H9 (cell line): ENCODE results near the gene MSRB2. TPM values are rescaled to one million over a fixed set of nuclear protein-coding genes. Genes with fewer than 3 reads are reported as not detected.
A peak's percentile ranks its signal among the peaks of the same experiment; 100 is the strongest.

ENCODE experiments used
- DNase-seq: peaks from one replicate; pipeline ENCODE4 v3.0.0-alpha.2; 2017
- H2AFZ ChIP-seq: one replicate; pipeline ENCODE4 v1.6.1; 2013; ENCODE audit warnings: mild to moderate bottlenecking, low read length, control low read depth, moderate library complexity
- H2AK5ac ChIP-seq: 2 replicates; pipeline ENCODE4 v1.6.1; 2013; ENCODE audit warnings: low read length, control low read depth, mixed read lengths; ENCODE audit not compliant: insufficient read length
- H2BK120ac ChIP-seq: one replicate; pipeline ENCODE4 v1.6.1; 2013; ENCODE audit warnings: low read depth, mild to moderate bottlenecking, low read length, control low read depth, inconsistent platforms; ENCODE audit not compliant: poor library complexity, severe bottlenecking
- H2BK12ac ChIP-seq: 2 replicates; pipeline ENCODE4 v1.6.1; 2013; ENCODE audit warnings: low read length, control low read depth, mixed read lengths, low read depth; ENCODE audit not compliant: insufficient read length
- H2BK15ac ChIP-seq: 2 replicates; pipeline ENCODE4 v1.6.1; 2013; ENCODE audit warnings: low read depth, low read length, control low read depth
- H2BK20ac ChIP-seq: one replicate; pipeline ENCODE4 v1.6.1; 2013; ENCODE audit warnings: low read depth, mild to moderate bottlenecking, low read length, control low read depth, inconsistent platforms; ENCODE audit not compliant: poor library complexity, severe bottlenecking
- H2BK5ac ChIP-seq: 2 replicates; pipeline ENCODE4 v1.6.1; 2013; ENCODE audit warnings: low read length, control low read depth, mixed read lengths; ENCODE audit not compliant: insufficient read length
- H3K14ac ChIP-seq: 2 replicates; pipeline ENCODE4 v1.6.1; 2013; ENCODE audit warnings: low read length, control low read depth; ENCODE audit not compliant: insufficient read depth
- H3K18ac ChIP-seq: 2 replicates; pipeline ENCODE4 v1.6.1; 2013; ENCODE audit warnings: low read depth, mild to moderate bottlenecking, mixed read lengths, low read length, control low read depth; ENCODE audit not compliant: insufficient read length
- H3K23ac ChIP-seq: 2 replicates; pipeline ENCODE4 v1.6.1; 2013; ENCODE audit warnings: low read length, control low read depth, mixed read lengths, low read depth; ENCODE audit not compliant: insufficient read length
- H3K23me2 ChIP-seq: 2 replicates; pipeline ENCODE4 v1.6.1; 2013; ENCODE audit warnings: low read depth, mild to moderate bottlenecking, mixed read lengths, low read length, control low read depth; ENCODE audit not compliant: insufficient read length, poor library complexity, severe bottlenecking
- H3K27ac ChIP-seq: 2 replicates; pipeline ENCODE4 v1.5.1; 2013; ENCODE audit warnings: low read length, control low read depth, mixed read lengths, low read depth; ENCODE audit not compliant: insufficient read length
- H3K27me3 ChIP-seq: 2 replicates; pipeline ENCODE4 v1.6.1; 2013; ENCODE audit warnings: low read length, control low read depth, inconsistent platforms; ENCODE audit not compliant: insufficient read depth
- H3K4ac ChIP-seq: 2 replicates; pipeline ENCODE4 v1.6.1; 2013; ENCODE audit warnings: low read depth, mild to moderate bottlenecking, control low read depth, inconsistent platforms, low read length, moderate library complexity
- H3K4me1 ChIP-seq: 2 replicates; pipeline ENCODE4 v1.6.1; 2013; ENCODE audit warnings: low read length, control low read depth, inconsistent platforms; ENCODE audit not compliant: insufficient read depth
- H3K4me2 ChIP-seq: 2 replicates; pipeline ENCODE4 v1.6.1; 2013; ENCODE audit warnings: low read length, control low read depth, mixed read lengths; ENCODE audit not compliant: insufficient read length, insufficient read depth
- H3K56ac ChIP-seq: 2 replicates; pipeline ENCODE4 v1.6.1; 2013; ENCODE audit warnings: low read depth, mild to moderate bottlenecking, mixed read lengths, low read length, control low read depth; ENCODE audit not compliant: insufficient read length
- H3K79me1 ChIP-seq: 2 replicates; pipeline ENCODE4 v1.6.1; 2013; ENCODE audit warnings: low read depth, mild to moderate bottlenecking, moderate library complexity, low read length, control low read depth, inconsistent platforms; ENCODE audit not compliant: insufficient read depth, poor library complexity, severe bottlenecking
- H3K79me2 ChIP-seq: 2 replicates; pipeline ENCODE4 v1.6.1; 2013; ENCODE audit warnings: low read length, control low read depth, inconsistent platforms; ENCODE audit not compliant: insufficient read depth
- H3K9ac ChIP-seq: 2 replicates; pipeline ENCODE4 v1.6.1; 2013; ENCODE audit warnings: low read length, control low read depth, mixed read lengths; ENCODE audit not compliant: insufficient read length; ENCODE audit errors: extremely low read depth
- H3K9me3 ChIP-seq: one replicate; pipeline ENCODE4 v1.6.1; 2013; ENCODE audit warnings: low read depth, low read length, inconsistent platforms; ENCODE audit not compliant: control insufficient read depth
- H3T11ph ChIP-seq: one replicate; pipeline ENCODE4 v1.6.1; 2013; ENCODE audit warnings: mild to moderate bottlenecking, low read length, control low read depth, inconsistent platforms
- H4K20me1 ChIP-seq: one replicate; pipeline ENCODE4 v1.6.1; 2013; ENCODE audit not compliant: control insufficient read depth, insufficient read length, insufficient read depth
- H4K5ac ChIP-seq: 2 replicates; pipeline ENCODE4 v1.6.1; 2013; ENCODE audit warnings: low read depth, mild to moderate bottlenecking, mixed read lengths, low read length, control low read depth; ENCODE audit not compliant: insufficient read length
- H4K8ac ChIP-seq: replicated peaks from 2 replicates; pipeline ENCODE4 v1.6.1; 2013; ENCODE audit warnings: low read length, control low read depth, mixed read lengths, low read depth; ENCODE audit not compliant: insufficient read length
- H4K91ac ChIP-seq: 2 replicates; pipeline ENCODE4 v1.6.1; 2013; ENCODE audit warnings: low read depth, mild to moderate bottlenecking, moderate library complexity, mixed read lengths, low read length, control low read depth; ENCODE audit not compliant: insufficient read length
- H3K27ac Mint-ChIP-seq, 3 experiments: 2 replicates in 2 of 3; 3 replicates in 1 of 3; pipeline ENCODE4 v1.8.0; 2020 to 2021; ENCODE audit warnings: mixed read lengths in 3 of 3, mild to moderate bottlenecking in 1 of 3, moderate library complexity in 1 of 3
- H3K27me3 Mint-ChIP-seq: 2 replicates; pipeline ENCODE4 v1.8.0; 2021; ENCODE audit warnings: low read depth, mild to moderate bottlenecking, moderate library complexity, mixed read lengths
- H3K36me3 Mint-ChIP-seq, 3 experiments: 2 replicates in 2 of 3; 3 replicates in 1 of 3; pipeline ENCODE4 v1.8.0; 2020 to 2021; ENCODE audit warnings: low read depth in 3 of 3, mixed read lengths in 3 of 3; ENCODE audit not compliant: insufficient read depth in 1 of 3
- H3K4me1 Mint-ChIP-seq, 2 experiments: 2 replicates each; pipeline ENCODE4 v1.8.0; 2020; ENCODE audit warnings: mixed read lengths in 2 of 2
- H3K4me3 Mint-ChIP-seq, 2 experiments: 2 replicates in 1 of 2; 3 replicates in 1 of 2; pipeline ENCODE4 v1.8.0; 2020 to 2021; ENCODE audit warnings: mild to moderate bottlenecking in 2 of 2, mixed read lengths in 2 of 2, moderate library complexity in 1 of 2
- H3K9me3 Mint-ChIP-seq, 2 experiments: 2 replicates in 1 of 2; 3 replicates in 1 of 2; pipeline ENCODE4 v1.8.0; 2020; ENCODE audit warnings: mild to moderate bottlenecking in 2 of 2, mixed read lengths in 2 of 2, moderate library complexity in 1 of 2
- WGBS: extraction: QIAGEN DNeasy Blood & Tissue Kit; methylation state at CpG from one replicate; pipeline ENCODE4 v1.1.7; 2013; ENCODE audit warnings: missing lambda C conversion rate, low lambda C conversion rate, mixed read lengths; ENCODE audit not compliant: insufficient read length; ENCODE audit errors: extremely low coverage; 5-methylcytosine and 5-hydroxymethylcytosine counted together
- total RNA-seq: library from RNA; stranded (reverse); gene quantifications from 2 replicates; pipeline ENCODE4 v1.2.1, GENCODE V29; 2021
- TF ChIP-seq, protein P1 (sequence below): fragments of 200-600 bp; sonication (generic); conservative IDR thresholded peaks from 3 replicates; pipeline ENCODE4 v1.8.0; 2021; ENCODE audit warnings: antibody characterized with exemption, mild to moderate bottlenecking

MSRB2 gene
- total RNA-seq, 1 experiment from 2014 or later: 18.0 TPM

DNA sequence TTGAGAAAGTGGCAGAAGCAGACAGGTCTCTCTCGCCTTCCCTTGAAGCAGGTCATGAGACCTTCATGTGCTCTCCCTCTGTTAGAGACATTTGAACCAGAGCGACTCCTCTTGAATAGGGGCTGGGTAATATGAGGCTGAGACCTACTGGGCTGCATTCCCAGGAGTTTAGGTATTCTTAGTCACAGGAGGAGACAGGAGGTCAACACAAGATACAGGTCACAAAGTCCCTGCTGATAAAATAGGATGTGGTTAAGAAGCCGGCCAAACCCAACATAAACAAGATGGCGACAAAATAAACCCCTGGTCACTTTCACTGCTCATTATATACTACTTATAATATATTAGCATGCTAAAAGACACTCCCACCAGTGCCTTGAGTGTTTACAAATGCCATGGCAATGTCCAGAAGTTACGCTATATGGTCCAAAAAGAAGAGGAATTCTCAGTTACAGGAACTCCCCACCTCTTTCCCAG is 43.5 kb upstream of the MSRB2 start:
- no CpG with 5 or more reads among the region's 5 CpGs for WGBS
- no peak overlapping the region for H3K4me3 Mint-ChIP-seq
- peak overlapping the region in 1 of 3 experiments; percentile 78; a peak in 1 of 7 replicates for H3K27ac Mint-ChIP-seq

More for the DNA sequence above, 43.5 kb upstream of the MSRB2 start:
- Histone ChIP-seq H4K8ac (no peak overlapping the region), H3K4me2 (no peak overlapping the region), H3K4ac (no peak overlapping the region), H3K56ac (no peak overlapping the region), H3T11ph (no peak overlapping the region), H3K4me1 (peaks cover 13% of the 10 kb centered on the region), H3K27me3 (no peaks in the 10 kb centered on the region), H4K5ac (no peak overlapping the region), H2AK5ac (no peak overlapping the region), H3K9me3 (no peaks in the 10 kb centered on the region), H2BK5ac (no peak overlapping the region), H2AFZ (no peak overlapping the region), H2BK20ac (no peak overlapping the region), H4K20me1 (no peaks in the 10 kb centered on the region), H3K23me2 (no peaks in the 10 kb centered on the region), H3K9ac (no peak overlapping the region), H3K18ac (no peak overlapping the region), H2BK15ac (no peak overlapping the region), H2BK12ac (no peak overlapping the region), H3K79me2 (no peaks in the 10 kb centered on the region), H3K14ac (no peak overlapping the region), H3K27ac (no peak overlapping the region), H4K91ac (no peak overlapping the region), H3K23ac (no peak overlapping the region), H2BK120ac (no peak overlapping the region), H3K79me1 (no peaks in the 10 kb centered on the region)
- TF ChIP-seq, protein P1, sequence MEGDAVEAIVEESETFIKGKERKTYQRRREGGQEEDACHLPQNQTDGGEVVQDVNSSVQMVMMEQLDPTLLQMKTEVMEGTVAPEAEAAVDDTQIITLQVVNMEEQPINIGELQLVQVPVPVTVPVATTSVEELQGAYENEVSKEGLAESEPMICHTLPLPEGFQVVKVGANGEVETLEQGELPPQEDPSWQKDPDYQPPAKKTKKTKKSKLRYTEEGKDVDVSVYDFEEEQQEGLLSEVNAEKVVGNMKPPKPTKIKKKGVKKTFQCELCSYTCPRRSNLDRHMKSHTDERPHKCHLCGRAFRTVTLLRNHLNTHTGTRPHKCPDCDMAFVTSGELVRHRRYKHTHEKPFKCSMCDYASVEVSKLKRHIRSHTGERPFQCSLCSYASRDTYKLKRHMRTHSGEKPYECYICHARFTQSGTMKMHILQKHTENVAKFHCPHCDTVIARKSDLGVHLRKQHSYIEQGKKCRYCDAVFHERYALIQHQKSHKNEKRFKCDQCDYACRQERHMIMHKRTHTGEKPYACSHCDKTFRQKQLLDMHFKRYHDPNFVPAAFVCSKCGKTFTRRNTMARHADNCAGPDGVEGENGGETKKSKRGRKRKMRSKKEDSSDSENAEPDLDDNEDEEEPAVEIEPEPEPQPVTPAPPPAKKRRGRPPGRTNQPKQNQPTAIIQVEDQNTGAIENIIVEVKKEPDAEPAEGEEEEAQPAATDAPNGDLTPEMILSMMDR: no peak
- DNase-seq: no peak
- Mint-ChIP-seq H3K27me3 (no peaks in the 10 kb centered on the region; the same call in 1 of the 2 replicates), H3K4me1 (peaks cover 49 to 50% of the 10 kb centered on the region in 2 experiments), H3K36me3 (no peaks in the 10 kb centered on the region), H3K9me3 (no peaks in the 10 kb centered on the region)
